Neuronal stem cell (in vitro differentiated cells): ENCODE results near the gene BSX.

Source experiments
- DNase-seq: peaks from one replicate; pipeline ENCODE4 v3.0.0-alpha.2; 2013; ENCODE audit warnings: low spot score
- H2AFZ ChIP-seq: one replicate; pipeline ENCODE4 v1.6.1; 2013; ENCODE audit warnings: mild to moderate bottlenecking, low read length, inconsistent platforms
- H2AK5ac ChIP-seq: 2 replicates; pipeline ENCODE4 v1.6.1; 2013; ENCODE audit warnings: low read depth, mild to moderate bottlenecking, inconsistent platforms, low read length, moderate library complexity, mixed read lengths
- H2BK120ac ChIP-seq: 2 replicates; pipeline ENCODE4 v1.6.1; 2013; ENCODE audit warnings: low read depth, mild to moderate bottlenecking, inconsistent platforms, low read length, moderate library complexity, mixed read lengths
- H2BK12ac ChIP-seq: one replicate; pipeline ENCODE4 v1.6.1; 2013; ENCODE audit warnings: low read length, inconsistent platforms
- H2BK15ac ChIP-seq: 2 replicates; pipeline ENCODE4 v1.6.1; 2013; ENCODE audit warnings: mild to moderate bottlenecking, low read length, inconsistent platforms, mixed read lengths
- H2BK5ac ChIP-seq: one replicate; pipeline ENCODE4 v1.6.1; 2013; ENCODE audit warnings: inconsistent platforms, mild to moderate bottlenecking, low read length, moderate library complexity
- H3K14ac ChIP-seq: one replicate; pipeline ENCODE4 v1.6.1; 2013; ENCODE audit warnings: low read length, inconsistent platforms
- H3K18ac ChIP-seq: 2 replicates; pipeline ENCODE4 v1.6.1; 2013; ENCODE audit warnings: low read length, inconsistent platforms
- H3K23ac ChIP-seq: 2 replicates; pipeline ENCODE4 v1.6.1; 2013; ENCODE audit warnings: low read depth, mild to moderate bottlenecking, mixed read lengths, low read length, inconsistent platforms; ENCODE audit not compliant: poor library complexity
- H3K27ac ChIP-seq: replicated peaks from 3 replicates; pipeline ENCODE4 v1.5.1; 2013; ENCODE audit warnings: low read length, inconsistent platforms
- H3K27me3 ChIP-seq, 3 experiments: 2 replicates each; pipeline ENCODE4 v1.6.1; 2013; ENCODE audit warnings: low read length in 3 of 3, mild to moderate bottlenecking in 2 of 3, inconsistent platforms in 1 of 3, low read depth in 1 of 3, mixed read lengths in 1 of 3, moderate library complexity in 1 of 3; ENCODE audit not compliant: control insufficient read depth in 3 of 3, insufficient read depth in 3 of 3
- H3K36me3 ChIP-seq, 2 donors: replicated peaks in 1 of 2; 2 replicates each; pipeline ENCODE4 v1.6.1; 2013; ENCODE audit warnings: low read length in 2 of 2; ENCODE audit not compliant: control insufficient read depth in 2 of 2, insufficient read depth in 2 of 2
- H3K4ac ChIP-seq: 2 replicates; pipeline ENCODE4 v1.6.1; 2013; ENCODE audit warnings: inconsistent platforms, mild to moderate bottlenecking, low read length, moderate library complexity
- H3K4me1 ChIP-seq, 2 donors: 1 replicate in 1 of 2; 2 replicates in 1 of 2; pipeline ENCODE4 v1.6.1; 2013; ENCODE audit warnings: low read length in 2 of 2, low read depth in 1 of 2; ENCODE audit not compliant: control insufficient read depth in 2 of 2, insufficient read depth in 1 of 2
- H3K4me2 ChIP-seq: one replicate; pipeline ENCODE4 v1.6.1; 2013; ENCODE audit warnings: mild to moderate bottlenecking, low read length, inconsistent platforms; ENCODE audit not compliant: insufficient read depth, poor library complexity, severe bottlenecking
- H3K4me3 ChIP-seq, 2 donors: 2 replicates each; pipeline ENCODE4 v1.5.1; 2013; ENCODE audit warnings: low read length in 2 of 2, mild to moderate bottlenecking in 2 of 2, inconsistent platforms in 1 of 2, moderate library complexity in 1 of 2
- H3K79me1 ChIP-seq: one replicate; pipeline ENCODE4 v1.6.1; 2013; ENCODE audit warnings: low read depth, mild to moderate bottlenecking, inconsistent platforms, low read length, moderate library complexity
- H3K9ac ChIP-seq: one replicate; pipeline ENCODE4 v1.6.1; 2013; ENCODE audit warnings: mild to moderate bottlenecking, low read depth, low read length, inconsistent platforms; ENCODE audit not compliant: poor library complexity
- H3K9me3 ChIP-seq, 2 donors: replicated peaks in 1 of 2; 2 replicates each; pipeline versions ENCODE3 to v1.6.1; 2013; ENCODE audit warnings: low read length in 2 of 2, mild to moderate bottlenecking in 2 of 2, inconsistent platforms in 1 of 2, low read depth in 1 of 2, mixed read lengths in 1 of 2, moderate library complexity in 1 of 2; ENCODE audit not compliant: control insufficient read depth in 2 of 2, insufficient read depth in 1 of 2
- H4K8ac ChIP-seq: one replicate; pipeline ENCODE4 v1.6.1; 2013; ENCODE audit warnings: low read depth, mild to moderate bottlenecking, inconsistent platforms, low read length, moderate library complexity
- H4K91ac ChIP-seq: one replicate; pipeline ENCODE4 v1.6.1; 2013; ENCODE audit warnings: low read length, low read depth, mild to moderate bottlenecking, inconsistent platforms; ENCODE audit not compliant: poor library complexity
- WGBS, 2 donors: extraction: QIAGEN DNeasy Blood & Tissue Kit; methylation state at CpG; one replicate each; pipeline ENCODE4 v1.1.7; 2013; ENCODE audit warnings: missing lambda C conversion rate in 2 of 2, mixed read lengths in 1 of 2; ENCODE audit not compliant: insufficient read length in 2 of 2, insufficient replicate concordance in 1 of 2; ENCODE audit errors: extremely low coverage in 2 of 2; 5-methylcytosine and 5-hydroxymethylcytosine counted together

BSX gene

GRCh38 chr11:123011510-123011909 is 29.9 kb upstream of the BSX start:
- H3K27ac ChIP-seq: no peak overlapping the region
- no peak overlapping the region for H2BK12ac ChIP-seq
- peaks cover 0 to 8% of the 10 kb centered on the region in 2 donors for H3K4me1 ChIP-seq
- no peak overlapping the region for H3K9ac ChIP-seq
- no peak overlapping the region for H4K8ac ChIP-seq
- no peaks in the 10 kb centered on the region for H3K36me3 ChIP-seq
- H3K4me3 ChIP-seq: no peak overlapping the region
- no peak overlapping the region for H4K91ac ChIP-seq
- no peak overlapping the region for H2AFZ ChIP-seq
- H3K23ac ChIP-seq: no peak overlapping the region
- no peaks in the 10 kb centered on the region for H3K9me3 ChIP-seq
- H2BK15ac ChIP-seq: no peak overlapping the region
- no peak overlapping the region for H2AK5ac ChIP-seq
- H3K4ac ChIP-seq: no peak overlapping the region
- no peak overlapping the region for H3K4me2 ChIP-seq
- no CpG with 5 or more reads among the region's 4 CpGs for WGBS, 2 donors
- no peak overlapping the region for H2BK120ac ChIP-seq
- no peak overlapping the region for H2BK5ac ChIP-seq
- no peak overlapping the region for H3K18ac ChIP-seq
- no peak for DNase-seq
- no peaks in the 10 kb centered on the region for H3K79me1 ChIP-seq
- H3K27me3 ChIP-seq: peaks cover 0 to 29% (median 0%) of the 10 kb centered on the region in 3 experiments
- H3K14ac ChIP-seq: no peak overlapping the region

GRCh38 chr11:123006860-123007542 is 25.4 kb upstream of the BSX start:
- no peak overlapping the region for H3K4me2 ChIP-seq
- peaks cover 0 to 19% (median 0%) of the 10 kb centered on the region in 3 experiments for H3K27me3 ChIP-seq
- no peak overlapping the region for H3K4me3 ChIP-seq
- H3K14ac ChIP-seq: no peak overlapping the region
- H3K18ac ChIP-seq: no peak overlapping the region
- H2AK5ac ChIP-seq: no peak overlapping the region
- no peak overlapping the region for H2BK120ac ChIP-seq
- no peak overlapping the region for H2AFZ ChIP-seq
- H4K8ac ChIP-seq: no peak overlapping the region
- no peak overlapping the region for H2BK5ac ChIP-seq
- H3K79me1 ChIP-seq: no peaks in the 10 kb centered on the region
- no peak overlapping the region for H3K9ac ChIP-seq
- H3K4me1 ChIP-seq: peaks cover 0 to 2% of the 10 kb centered on the region in 2 donors
- no peak for DNase-seq
- H3K9me3 ChIP-seq: no peaks in the 10 kb centered on the region
- no peak overlapping the region for H2BK15ac ChIP-seq
- H2BK12ac ChIP-seq: no peak overlapping the region
- H3K36me3 ChIP-seq: no peaks in the 10 kb centered on the region
- WGBS, 2 donors: no CpG with 5 or more reads among the region's 5 CpGs
- no peak overlapping the region for H4K91ac ChIP-seq
- H3K23ac ChIP-seq: no peak overlapping the region
- no peak overlapping the region for H3K27ac ChIP-seq
- H3K4ac ChIP-seq: no peak overlapping the region

GRCh38 chr11:123000721-123001120 is 19.1 kb upstream of the BSX start:
- no peak for DNase-seq
- no peak overlapping the region for H4K91ac ChIP-seq

GRCh38 chr11:122998727-122999366 is 17.2 kb upstream of the BSX start:
- no peaks in the 10 kb centered on the region for H3K36me3 ChIP-seq
- H3K4ac ChIP-seq: no peak overlapping the region
- H2BK12ac ChIP-seq: no peak overlapping the region
- H3K9ac ChIP-seq: no peak overlapping the region
- no peak overlapping the region for H2AFZ ChIP-seq
- WGBS, 2 donors: no CpG with 5 or more reads among the region's 14 CpGs
- H3K4me2 ChIP-seq: no peak overlapping the region
- no peak overlapping the region for H2BK120ac ChIP-seq
- peaks cover 0 to 2% of the 10 kb centered on the region in 2 donors for H3K4me1 ChIP-seq
- H2BK5ac ChIP-seq: no peak overlapping the region
- H4K91ac ChIP-seq: no peak overlapping the region
- no peak overlapping the region for H3K18ac ChIP-seq
- peaks cover 0 to 33% (median 0%) of the 10 kb centered on the region in 3 experiments for H3K27me3 ChIP-seq
- no peak overlapping the region for H3K27ac ChIP-seq
- H4K8ac ChIP-seq: no peak overlapping the region
- no peak overlapping the region for H2AK5ac ChIP-seq
- H3K14ac ChIP-seq: no peak overlapping the region
- H3K23ac ChIP-seq: no peak overlapping the region
- DNase-seq: no peak
- H3K9me3 ChIP-seq: no peaks in the 10 kb centered on the region
- H3K79me1 ChIP-seq: no peaks in the 10 kb centered on the region
- no peak overlapping the region for H2BK15ac ChIP-seq
- H3K4me3 ChIP-seq: no peak overlapping the region

More at GRCh38 chr11:123000721-123001120, 19.1 kb upstream of the BSX start:
- H3K36me3 ChIP-seq: no peaks in the 10 kb centered on the region
- peaks cover 0 to 2% of the 10 kb centered on the region in 2 donors for H3K4me1 ChIP-seq
- no peak overlapping the region for H2BK12ac ChIP-seq
- H2BK120ac ChIP-seq: no peak overlapping the region
- H3K9ac ChIP-seq: no peak overlapping the region
- H3K14ac ChIP-seq: no peak overlapping the region
- no peak overlapping the region for H3K27ac ChIP-seq
- no peaks in the 10 kb centered on the region for H3K9me3 ChIP-seq
- H2AK5ac ChIP-seq: no peak overlapping the region
- H3K79me1 ChIP-seq: no peaks in the 10 kb centered on the region
- H3K4ac ChIP-seq: no peak overlapping the region
- H3K18ac ChIP-seq: no peak overlapping the region
- H3K23ac ChIP-seq: no peak overlapping the region
- H2BK15ac ChIP-seq: no peak overlapping the region
- H3K4me2 ChIP-seq: no peak overlapping the region
- H4K8ac ChIP-seq: no peak overlapping the region
- H3K27me3 ChIP-seq: peaks cover 0 to 40% (median 0%) of the 10 kb centered on the region in 3 experiments
- no peak overlapping the region for H2AFZ ChIP-seq
- no peak overlapping the region for H3K4me3 ChIP-seq
- no CpG with 5 or more reads among the region's 5 CpGs for WGBS, 2 donors
- H2BK5ac ChIP-seq: no peak overlapping the region
